Right lobe of liver (tissue), 6 donors: ENCODE measurements around the gene SPRED2. TPM values are rescaled to one million over a fixed set of nuclear protein-coding genes. Genes with fewer than 3 reads are reported as not detected.

ENCODE experiments used
- ATAC-seq, 4 donors: fragments of 200-7000 bp; cut with Tn5 transposase; one replicate each; pipeline ENCODE4 v1.9.1; 2020; ENCODE audit warnings: mild to moderate bottlenecking in 4 of 4, moderate library complexity in 4 of 4
- DNase-seq, 3 donors: peaks; one replicate each; pipeline ENCODE4 v3.0.0-alpha.2; 2020
- H3K27ac ChIP-seq, 3 donors: fragments of 200-600 bp; one replicate each; pipeline ENCODE4 v1.8.0; 2022
- H3K27me3 ChIP-seq, 2 donors: fragments of 200-600 bp; one replicate each; pipeline ENCODE4 v1.8.0; 2022
- H3K36me3 ChIP-seq, 4 donors: fragments of 200-600 bp; sonication (generic) in 1 of 4; one replicate each; pipeline versions ENCODE4 v1.5.1 to v1.8.0; 2017 to 2022; ENCODE audit warnings: control low read depth in 1 of 4
- H3K4me1 ChIP-seq, 4 donors: fragments of 200-600 bp; sonication (generic) in 1 of 4; one replicate each; pipeline versions ENCODE4 v1.5.1 to v1.8.0; 2017 to 2022; ENCODE audit warnings: control low read depth in 1 of 4
- H3K4me3 ChIP-seq, 3 donors: fragments of 200-600 bp; one replicate each; pipeline ENCODE4 v1.8.0; 2022
- H3K9me3 ChIP-seq, 4 donors: fragments of 200-600 bp; sonication (generic) in 1 of 4; one replicate each; pipeline versions ENCODE4 v1.5.1 to v1.8.0; 2017 to 2022; ENCODE audit warnings: control low read depth in 1 of 4
- CTCF ChIP-seq, 4 donors: fragments of 200-600 bp in 3 of 4; fragments of 450-650 bp in 1 of 4; IDR thresholded peaks; one replicate each; pipeline versions ENCODE4 v1.5.1 to v1.8.0; 2016 to 2022; ENCODE audit warnings: antibody characterized with exemption in 4 of 4, mild to moderate bottlenecking in 2 of 4
- POLR2A ChIP-seq: fragments of 450-650 bp; IDR thresholded peaks from one replicate; pipeline ENCODE4 v1.6.1; 2017; ENCODE audit warnings: antibody characterized with exemption, mild to moderate bottlenecking
- WGBS: methylation state at CpG from one replicate; pipeline ENCODE4 v1.1.6; 2018; ENCODE audit warnings: low coverage, low lambda C conversion rate; ENCODE audit not compliant: insufficient coverage; ENCODE audit errors: missing lambda C conversion rate; 5-methylcytosine and 5-hydroxymethylcytosine counted together
- intact Hi-C, 2 donors: fragments of 100-400 bp; cut with DNase I; formaldehyde crosslinking; loops; one replicate each; pipeline versions ENCODE4 v1.11.2 to v1.14.1; 2022
- total RNA-seq, 6 experiments: library from RNA; depleted of rRNA in 2 of 6; stranded (reverse); fragments of >200 nt in 2 of 6; fragmentation: NEBNext Ultra II Directional in 3 of 6; extraction: Animal tissue kit (Norgen Biotek cat#: 25700) in 3 of 6; gene quantifications; one replicate each; pipeline versions ENCODE4 v1.1.0 to v1.2.4, GENCODE V29; 2016 to 2023
- donor health status: DM: no; HTN: yes; CAD: no.
- donor health status: DM: no; HTN: no; CAD: no.
- donor health status: DM: no; HTN: no; CAD: no.
- donor health status: DM: no; HTN: yes; CAD: no.
- donor health status: DM: no; HTN: yes; CAD: no.

Gene SPRED2
- total RNA-seq, 6 experiments from 2014 or later, result 11.0 to 22.5 (median 15.2) TPM

- Histone ChIP-seq H3K4me1 (peaks cover 0 to 30% (median 15%) of the 10 kb centered on the region in 4 donors), H3K36me3 (no peaks in the 10 kb centered on the region), H3K4me3 (no peak overlapping the region), H3K27ac (no peak overlapping the region), H3K9me3 (no peaks in the 10 kb centered on the region), H3K27me3 (no peaks in the 10 kb centered on the region)
- ATAC-seq (no peak), DNase-seq (no peak)
- WGBS, result 95% methylated on average over 4 of the region's 5 CpGs
- TF ChIP-seq POLR2A (no peak), CTCF (IDR thresholded peaks at IDR 0.05) (no peak)
- intact Hi-C loops, result no loop called here
Observed at GRCh38 chr2:65392609-65393008, 39.8 kb downstream of the SPRED2 start.

- H3K27me3 ChIP-seq, result no peaks in the 10 kb centered on the region
- H3K9me3 ChIP-seq, result no peaks in the 10 kb centered on the region
- no peak overlapping the region for H3K4me3 ChIP-seq
- H3K36me3 ChIP-seq, result no peaks in the 10 kb centered on the region
- no peak overlapping the region for H3K27ac ChIP-seq
- TF ChIP-seq CTCF (IDR thresholded peaks at IDR 0.05), result no peak
- no peak for TF ChIP-seq POLR2A
- H3K4me1 ChIP-seq, result peaks cover 0 to 28% (median 9%) of the 10 kb centered on the region in 4 donors
- intact Hi-C loops, result no loop called here
- ATAC-seq (peak; percentile 78 to 87 (median 84)), DNase-seq (peak; percentile 69 to 83 (median 71))
- WGBS, result 13% methylated on average over 5 of the region's 6 CpGs
Observed at GRCh38 chr2:65390134-65390533, 42.3 kb downstream of the SPRED2 start.

GRCh38 chr2:65389476-65389875 lies 42.9 kb downstream of the SPRED2 start:
- peaks cover 0 to 35% (median 12%) of the 10 kb centered on the region in 4 donors for H3K4me1 ChIP-seq
- WGBS, result 100% methylated on average over 1 of the region's 1 CpG
- intact Hi-C loops, result no loop called here

GRCh38 chr2:65388596-65389390 lies 43.6 kb downstream of the SPRED2 start:
- TF ChIP-seq CTCF (IDR thresholded peaks at IDR 0.05) (no peak), POLR2A (no peak)
- Histone ChIP-seq H3K4me1 (peaks cover 0 to 41% (median 16%) of the 10 kb centered on the region in 4 donors), H3K9me3 (no peaks in the 10 kb centered on the region), H3K36me3 (no peaks in the 10 kb centered on the region), H3K27me3 (no peaks in the 10 kb centered on the region), H3K4me3 (no peak overlapping the region), H3K27ac (no peak overlapping the region)
- 95% methylated on average over 2 of the region's 3 CpGs for WGBS
- intact Hi-C loops, result no loop called here
- ATAC-seq (no peak), DNase-seq (no peak)

More at GRCh38 chr2:65389476-65389875, 42.9 kb downstream of the SPRED2 start:
- H3K27ac ChIP-seq, result no peak overlapping the region
- no peaks in the 10 kb centered on the region for H3K9me3 ChIP-seq
- no peak overlapping the region for H3K4me3 ChIP-seq
- H3K36me3 ChIP-seq, result no peaks in the 10 kb centered on the region
- DNase-seq, result no peak
- ATAC-seq, result no peak
- no peak for TF ChIP-seq CTCF (IDR thresholded peaks at IDR 0.05)
- TF ChIP-seq POLR2A, result no peak
- H3K27me3 ChIP-seq, result no peaks in the 10 kb centered on the region
